ENCODE data around the gene PRSS53.
A peak's percentile ranks its signal among the peaks of the same experiment; 100 is the strongest.

PRSS53 gene

GRCh38 chr16:31042866-31043265 is 45.9 kb downstream of the PRSS53 start:
- DNase-seq = no peak

- DNase-seq = no peak
Observed at GRCh38 chr16:31038993-31039392, 49.8 kb downstream of the PRSS53 start.

GRCh38 chr16:31036691-31037090 is 52.1 kb downstream of the PRSS53 start:
- DNase-seq = peak; percentile 19 to 28

GRCh38 chr16:31033709-31034492 is 54.8 kb downstream of the PRSS53 start:
- peak; percentile 41 to 56 for DNase-seq

All from Kasumi-1 (cell line).